ENCODE measurements around the gene ANAPC7.

DNA sequence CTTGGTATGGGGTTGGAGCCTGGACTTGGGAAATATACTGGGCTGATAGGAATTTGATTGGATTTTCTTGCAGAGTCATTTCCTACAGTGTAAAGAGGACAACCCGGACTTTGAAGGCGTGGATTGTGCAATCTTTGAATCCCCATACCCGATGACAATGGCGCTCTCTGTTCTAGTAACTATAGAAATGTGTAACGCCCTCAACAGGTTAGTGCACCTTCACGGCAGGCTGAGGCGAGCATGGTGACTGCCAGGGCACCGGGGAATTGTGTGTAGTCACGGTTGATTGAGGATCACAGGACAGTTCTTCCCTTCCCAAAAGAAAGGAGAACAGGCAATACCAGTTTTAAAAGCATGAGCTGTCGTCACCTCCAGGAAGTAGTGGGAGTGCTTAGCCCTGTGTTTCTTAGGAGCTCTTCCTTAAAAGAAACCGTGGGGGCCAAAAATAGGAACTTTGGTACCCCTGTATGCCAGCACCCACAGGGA, 58.3 kb downstream of the ANAPC7 start:
- TF ChIP-seq, protein P1, sequence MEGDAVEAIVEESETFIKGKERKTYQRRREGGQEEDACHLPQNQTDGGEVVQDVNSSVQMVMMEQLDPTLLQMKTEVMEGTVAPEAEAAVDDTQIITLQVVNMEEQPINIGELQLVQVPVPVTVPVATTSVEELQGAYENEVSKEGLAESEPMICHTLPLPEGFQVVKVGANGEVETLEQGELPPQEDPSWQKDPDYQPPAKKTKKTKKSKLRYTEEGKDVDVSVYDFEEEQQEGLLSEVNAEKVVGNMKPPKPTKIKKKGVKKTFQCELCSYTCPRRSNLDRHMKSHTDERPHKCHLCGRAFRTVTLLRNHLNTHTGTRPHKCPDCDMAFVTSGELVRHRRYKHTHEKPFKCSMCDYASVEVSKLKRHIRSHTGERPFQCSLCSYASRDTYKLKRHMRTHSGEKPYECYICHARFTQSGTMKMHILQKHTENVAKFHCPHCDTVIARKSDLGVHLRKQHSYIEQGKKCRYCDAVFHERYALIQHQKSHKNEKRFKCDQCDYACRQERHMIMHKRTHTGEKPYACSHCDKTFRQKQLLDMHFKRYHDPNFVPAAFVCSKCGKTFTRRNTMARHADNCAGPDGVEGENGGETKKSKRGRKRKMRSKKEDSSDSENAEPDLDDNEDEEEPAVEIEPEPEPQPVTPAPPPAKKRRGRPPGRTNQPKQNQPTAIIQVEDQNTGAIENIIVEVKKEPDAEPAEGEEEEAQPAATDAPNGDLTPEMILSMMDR (IDR thresholded peaks at IDR 0.05): no peak
- TF ChIP-seq POLR2A (IDR thresholded peaks at IDR 0.05): no peak
